Measurements from ENCODE around the gene C3orf18. TPM values are rescaled to one million over a fixed set of nuclear protein-coding genes. Genes with fewer than 3 reads are reported as not detected.
A peak's percentile ranks its signal among the peaks of the same experiment; 100 is the strongest.

C3orf18 gene
- total RNA-seq, 1 donor from 2014 or later = 12.5 TPM

- TF ChIP-seq CTCF (IDR thresholded peaks at IDR 0.05; ENCODE audit: unreplicated experiment) = no peak
- no peaks in the 10 kb centered on the region for H3K9me3 Mint-ChIP-seq (ENCODE audit: low read depth)
- H3K4me3 Mint-ChIP-seq (ENCODE audit: low read depth) = no peak overlapping the region
- DNase-seq (ENCODE audit: low spot score, unreplicated experiment) = no peak
- H3K27ac Mint-ChIP-seq = no peak overlapping the region
- H3K36me3 Mint-ChIP-seq (ENCODE audit: insufficient read depth) = no peaks in the 10 kb centered on the region
- no peaks in the 10 kb centered on the region for H3K4me1 Mint-ChIP-seq (ENCODE audit: low read depth)
- peaks cover 4% of the 10 kb centered on the region for H3K27me3 Mint-ChIP-seq
Measured at GRCh38 chr3:50594253-50594785, 26.8 kb upstream of the C3orf18 start.

GRCh38 chr3:50592568-50592967, 25.0 kb upstream of the C3orf18 start:
- Mint-ChIP-seq H3K27me3 (peaks cover 4% of the 10 kb centered on the region), H3K36me3 (ENCODE audit: insufficient read depth) (no peaks in the 10 kb centered on the region), H3K9me3 (ENCODE audit: low read depth) (no peaks in the 10 kb centered on the region), H3K27ac (no peak overlapping the region), H3K4me3 (ENCODE audit: low read depth) (no peak overlapping the region), H3K4me1 (ENCODE audit: low read depth) (no peaks in the 10 kb centered on the region)
- DNase-seq (ENCODE audit: low spot score, unreplicated experiment) = no peak
- TF ChIP-seq CTCF (IDR thresholded peaks at IDR 0.05; ENCODE audit: unreplicated experiment) = no peak

- H3K4me1 Mint-ChIP-seq (ENCODE audit: low read depth) = no peaks in the 10 kb centered on the region
- no peaks in the 10 kb centered on the region for H3K36me3 Mint-ChIP-seq (ENCODE audit: insufficient read depth)
- peaks cover 7% of the 10 kb centered on the region for H3K27me3 Mint-ChIP-seq
- TF ChIP-seq CTCF (IDR thresholded peaks at IDR 0.05; ENCODE audit: unreplicated experiment) = no peak
- no peak for DNase-seq (ENCODE audit: low spot score, unreplicated experiment)
- no peak overlapping the region for H3K4me3 Mint-ChIP-seq (ENCODE audit: low read depth)
- H3K9me3 Mint-ChIP-seq (ENCODE audit: low read depth) = no peaks in the 10 kb centered on the region
- H3K27ac Mint-ChIP-seq = no peak overlapping the region
Measured at GRCh38 chr3:50591196-50591741, 23.7 kb upstream of the C3orf18 start.

- Mint-ChIP-seq H3K36me3 (ENCODE audit: insufficient read depth) (no peaks in the 10 kb centered on the region), H3K4me1 (ENCODE audit: low read depth) (no peaks in the 10 kb centered on the region), H3K9me3 (ENCODE audit: low read depth) (no peaks in the 10 kb centered on the region), H3K27me3 (peaks cover 3% of the 10 kb centered on the region), H3K4me3 (ENCODE audit: low read depth) (no peak overlapping the region), H3K27ac (no peak overlapping the region)
- no peak for TF ChIP-seq CTCF (IDR thresholded peaks at IDR 0.05; ENCODE audit: unreplicated experiment)
- no peak for DNase-seq (ENCODE audit: low spot score, unreplicated experiment)
Measured at GRCh38 chr3:50588759-50589433, 21.3 kb upstream of the C3orf18 start.

- TF ChIP-seq CTCF (IDR thresholded peaks at IDR 0.05; ENCODE audit: unreplicated experiment) = no peak
- Mint-ChIP-seq H3K36me3 (ENCODE audit: insufficient read depth) (no peaks in the 10 kb centered on the region), H3K27me3 (peaks cover 3% of the 10 kb centered on the region), H3K9me3 (ENCODE audit: low read depth) (no peaks in the 10 kb centered on the region), H3K27ac (peak overlapping the region; percentile 50), H3K4me3 (ENCODE audit: low read depth) (no peak overlapping the region), H3K4me1 (ENCODE audit: low read depth) (no peaks in the 10 kb centered on the region)
- no peak for DNase-seq (ENCODE audit: low spot score, unreplicated experiment)
Measured at GRCh38 chr3:50587806-50588758, 20.5 kb upstream of the C3orf18 start.
